ENCODE measurements around the gene BTBD16.

GRCh38 chr10:122248356-122249302, 22.5 kb upstream of the BTBD16 start:
- no peak for TF ChIP-seq CTCF (conservative IDR thresholded peaks at IDR 0.05; ENCODE audit: low read depth, low read length)
- no peak for TF ChIP-seq BHLHE40 (IDR thresholded peaks at IDR 0.05; ENCODE audit: low read depth, low read length)
- TF ChIP-seq POLR2A (IDR thresholded peaks at IDR 0.05; ENCODE audit: low read depth, low read length), result no peak
- no peak for TF ChIP-seq RAD21 (IDR thresholded peaks at IDR 0.05; ENCODE audit: low read length)
- TF ChIP-seq RCOR1 (IDR thresholded peaks at IDR 0.05; ENCODE audit: insufficient replicate concordance, low read length), result no peak

All from IMR-90 (cell line).